Activated naive CD8-positive, alpha-beta T cell treated with anti-CD3 and anti-CD28 coated beads, Interleukin-2, amount 50 U/mL, for 24 hours (primary cell): ENCODE results near the gene ITPR2.
"Not testable (repeated sequence)": the region's sequence is repeated elsewhere in the genome, so short reads cannot be mapped to it uniquely, and the experiment has no call there.

Source experiments
- ATAC-seq: fragments of 150-1000 bp; cut with Tn5 transposase; one replicate; pipeline ENCODE4 v1.10.0; 2021
- DNase-seq: peaks from one replicate; pipeline ENCODE4 v3.0.0; 2021
- H3K27ac Mint-ChIP-seq: one replicate; pipeline ENCODE4 v1.8.0; 2021; ENCODE audit warnings: mild to moderate bottlenecking, mixed read lengths
- H3K27me3 Mint-ChIP-seq: one replicate; pipeline ENCODE4 v1.8.0; 2021; ENCODE audit warnings: mixed read lengths
- H3K36me3 Mint-ChIP-seq: one replicate; pipeline ENCODE4 v1.8.0; 2021; ENCODE audit warnings: low read depth, mixed read lengths
- H3K4me1 Mint-ChIP-seq: one replicate; pipeline ENCODE4 v1.8.0; 2021; ENCODE audit warnings: mixed read lengths
- H3K4me3 Mint-ChIP-seq: one replicate; pipeline ENCODE4 v1.8.0; 2021; ENCODE audit warnings: mild to moderate bottlenecking, moderate library complexity, mixed read lengths
- H3K9me3 Mint-ChIP-seq: one replicate; pipeline ENCODE4 v1.8.0; 2021; ENCODE audit warnings: mixed read lengths

The ITPR2 gene

DNA sequence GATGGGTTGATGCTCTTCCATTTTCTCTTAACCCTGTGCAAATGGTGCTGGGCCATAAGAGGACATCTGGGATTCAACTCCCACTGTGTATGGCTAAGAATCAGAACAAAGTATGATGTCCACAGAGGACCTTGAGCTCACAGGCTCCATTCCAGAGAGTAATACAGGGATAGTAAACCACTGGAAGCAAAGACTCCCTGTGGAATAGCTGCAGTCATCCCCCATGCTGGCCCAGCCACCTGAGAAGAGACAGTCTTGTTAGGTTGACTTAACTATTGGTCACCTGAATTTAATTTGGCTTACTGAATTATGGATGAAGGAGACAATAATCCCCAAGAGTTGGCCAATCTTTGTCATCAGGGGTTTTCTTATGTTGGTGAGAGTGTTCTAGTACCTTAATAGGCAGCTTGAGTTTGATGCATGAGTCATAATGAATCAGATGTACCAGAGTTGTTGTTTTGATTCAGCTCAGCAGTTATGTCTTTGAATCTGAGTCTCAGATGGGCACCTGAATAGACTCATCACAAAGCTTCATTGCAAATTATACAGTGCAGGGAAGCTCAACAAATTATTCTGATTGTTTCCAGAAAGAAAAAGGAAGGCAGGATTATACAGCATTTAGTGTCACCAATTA, 514.9 kb downstream of the ITPR2 start:
- Mint-ChIP-seq H3K4me3 (no peak overlapping the region), H3K27me3 (peaks cover 12% of the 10 kb centered on the region), H3K36me3 (peaks cover 3% of the 10 kb centered on the region), H3K9me3 (peaks cover 26% of the 10 kb centered on the region), H3K27ac (peak overlapping the region; percentile 27), H3K4me1 (peaks cover 12% of the 10 kb centered on the region)
- DNase-seq (no peak), ATAC-seq (peak; percentile 92)

- H3K4me3 Mint-ChIP-seq, H3K36me3 Mint-ChIP-seq, ATAC-seq, H3K27me3 Mint-ChIP-seq, DNase-seq, H3K27ac Mint-ChIP-seq: not testable (repeated sequence)
- peaks cover 12% of the 10 kb centered on the region for H3K4me1 Mint-ChIP-seq
- H3K9me3 Mint-ChIP-seq: peaks cover 31% of the 10 kb centered on the region
These were observed 518.9 kb downstream of the ITPR2 start for GRCh38 chr12:26314103-26314502.

DNA sequence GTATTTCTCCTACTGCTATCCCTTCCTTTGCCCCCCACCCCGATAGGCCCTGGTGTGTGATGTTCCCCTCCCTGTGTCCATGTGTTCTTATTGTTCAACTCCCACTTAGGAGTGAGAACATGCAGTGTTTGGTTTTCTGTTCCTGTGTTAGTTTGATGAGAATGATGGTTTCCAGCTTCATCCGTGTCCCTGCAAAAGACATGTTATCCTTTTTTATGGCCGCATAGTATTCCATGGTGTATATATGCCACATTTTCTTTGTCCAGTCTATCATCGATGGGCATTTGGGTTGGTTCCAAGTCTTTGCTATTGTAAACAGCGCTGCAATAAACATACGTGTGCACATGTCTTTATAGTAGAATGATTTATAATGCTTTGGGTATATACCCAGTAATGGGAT, 522.5 kb downstream of the ITPR2 start:
- not testable (repeated sequence) for DNase-seq, ATAC-seq, H3K36me3 Mint-ChIP-seq, H3K4me3 Mint-ChIP-seq, H3K27ac Mint-ChIP-seq, H3K4me1 Mint-ChIP-seq
- Mint-ChIP-seq H3K27me3 (peaks cover 18% of the 10 kb centered on the region), H3K9me3 (peaks cover 31% of the 10 kb centered on the region)

- Mint-ChIP-seq H3K27me3 (peaks cover 18% of the 10 kb centered on the region), H3K4me1 (no peaks in the 10 kb centered on the region), H3K9me3 (peaks cover 26% of the 10 kb centered on the region), H3K4me3 (no peak overlapping the region), H3K36me3 (peaks cover 3% of the 10 kb centered on the region), H3K27ac (no peak overlapping the region)
- DNase-seq (no peak), ATAC-seq (no peak)
These were observed 523.4 kb downstream of the ITPR2 start for GRCh38 chr12:26309634-26310033.

DNA sequence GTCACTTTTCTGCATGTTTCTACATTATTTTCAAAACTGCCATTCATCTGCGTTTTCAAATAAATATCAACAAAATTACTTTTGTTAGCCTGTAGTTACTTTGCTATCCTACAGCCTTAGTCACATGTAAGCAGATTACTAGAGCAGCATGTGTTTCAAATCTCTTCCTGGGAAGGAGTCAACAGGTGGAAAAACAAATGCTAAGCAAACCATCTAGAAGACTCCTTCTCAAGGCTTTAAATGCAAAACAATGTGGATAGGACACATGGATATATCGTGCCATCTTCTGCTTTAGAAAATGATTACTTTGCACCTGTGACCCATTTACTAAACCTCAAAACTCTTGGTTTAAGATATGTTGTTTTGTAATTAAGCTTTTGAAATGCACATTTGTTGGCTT, 528.7 kb downstream of the ITPR2 start:
- H3K27ac Mint-ChIP-seq: no peak overlapping the region
- DNase-seq (no peak), ATAC-seq (no peak)
- no peaks in the 10 kb centered on the region for H3K36me3 Mint-ChIP-seq
- H3K27me3 Mint-ChIP-seq: peaks cover 27% of the 10 kb centered on the region
- H3K9me3 Mint-ChIP-seq: peaks cover 4% of the 10 kb centered on the region
- peaks cover 6% of the 10 kb centered on the region for H3K4me1 Mint-ChIP-seq
- no peak overlapping the region for H3K4me3 Mint-ChIP-seq

GRCh38 chr12:26303418-26303817, 529.6 kb downstream of the ITPR2 start:
- no peak for ATAC-seq
- no peak for DNase-seq
- peaks cover 4% of the 10 kb centered on the region for H3K9me3 Mint-ChIP-seq
- H3K27me3 Mint-ChIP-seq: peaks cover 25% of the 10 kb centered on the region
- H3K27ac Mint-ChIP-seq: no peak overlapping the region
- no peaks in the 10 kb centered on the region for H3K36me3 Mint-ChIP-seq
- no peak overlapping the region for H3K4me3 Mint-ChIP-seq
- peaks cover 15% of the 10 kb centered on the region for H3K4me1 Mint-ChIP-seq

- H3K4me1 Mint-ChIP-seq: peaks cover 21% of the 10 kb centered on the region
- H3K9me3 Mint-ChIP-seq: peaks cover 3% of the 10 kb centered on the region
- no peak overlapping the region for H3K27ac Mint-ChIP-seq
- no peak for DNase-seq
- peaks cover 25% of the 10 kb centered on the region for H3K27me3 Mint-ChIP-seq
- no peak overlapping the region for H3K4me3 Mint-ChIP-seq
- H3K36me3 Mint-ChIP-seq: no peaks in the 10 kb centered on the region
- no peak for ATAC-seq
These were observed 530.2 kb downstream of the ITPR2 start for GRCh38 chr12:26302776-26303175.

- ATAC-seq (no peak), DNase-seq (no peak)
- Mint-ChIP-seq H3K36me3 (no peaks in the 10 kb centered on the region), H3K4me3 (no peak overlapping the region), H3K27ac (no peak overlapping the region), H3K4me1 (peaks cover 29% of the 10 kb centered on the region), H3K9me3 (peaks cover 4% of the 10 kb centered on the region), H3K27me3 (peaks cover 16% of the 10 kb centered on the region)
These were observed 533.2 kb downstream of the ITPR2 start for GRCh38 chr12:26299751-26300150.

DNA sequence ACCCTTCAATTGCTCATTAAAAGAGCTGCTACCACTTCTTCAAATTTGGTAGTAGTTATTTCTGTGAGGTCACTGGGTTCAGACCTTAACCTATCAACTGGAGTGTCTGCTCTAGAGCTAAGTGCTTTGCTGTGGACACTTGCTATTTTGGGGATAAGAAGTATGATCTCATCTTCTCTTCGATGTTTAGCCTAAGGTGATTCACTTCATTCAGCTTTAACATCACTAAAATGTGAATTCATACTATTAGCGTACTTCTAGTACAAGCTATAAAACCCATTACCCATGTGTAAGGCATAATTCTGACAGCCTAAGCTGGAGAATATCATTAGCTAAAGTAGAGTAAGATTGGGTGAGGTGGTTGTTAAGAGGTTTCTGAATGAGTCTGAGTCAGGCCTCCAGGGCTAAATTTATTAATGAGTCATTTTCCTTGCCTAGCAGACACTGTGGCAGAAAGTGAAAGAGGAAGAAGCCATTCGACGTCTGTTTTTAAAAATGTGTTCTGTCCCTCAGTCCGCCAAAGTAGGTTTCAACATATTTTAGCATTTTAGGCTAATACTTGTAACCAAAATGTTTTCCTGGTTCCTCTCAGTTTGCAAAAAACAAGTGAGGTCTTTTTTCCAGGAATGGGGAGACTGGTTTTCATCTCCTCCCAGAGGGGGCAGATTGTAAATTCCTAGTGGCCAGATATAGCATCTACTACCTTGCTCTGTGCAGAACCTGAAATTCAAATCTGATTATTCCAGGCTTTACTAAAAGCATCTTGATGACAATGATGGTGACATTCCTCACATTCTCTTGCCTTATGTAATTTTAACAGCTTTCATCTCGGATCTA, 534.0 kb downstream of the ITPR2 start:
- H3K27ac Mint-ChIP-seq: peak overlapping the region; percentile 52
- H3K36me3 Mint-ChIP-seq: no peaks in the 10 kb centered on the region
- peaks cover 29% of the 10 kb centered on the region for H3K4me1 Mint-ChIP-seq
- peaks cover 14% of the 10 kb centered on the region for H3K27me3 Mint-ChIP-seq
- ATAC-seq: peak; percentile 98
- H3K4me3 Mint-ChIP-seq: no peak overlapping the region
- DNase-seq: no peak
- peaks cover 4% of the 10 kb centered on the region for H3K9me3 Mint-ChIP-seq

GRCh38 chr12:26297396-26298070, 535.5 kb downstream of the ITPR2 start:
- H3K4me1 Mint-ChIP-seq: peaks cover 29% of the 10 kb centered on the region
- DNase-seq (peak; percentile 20), ATAC-seq (peak; percentile 56)
- peak overlapping the region; percentile 16 for H3K27ac Mint-ChIP-seq
- peaks cover 9% of the 10 kb centered on the region for H3K27me3 Mint-ChIP-seq
- peaks cover 4% of the 10 kb centered on the region for H3K9me3 Mint-ChIP-seq
- H3K36me3 Mint-ChIP-seq: no peaks in the 10 kb centered on the region
- no peak overlapping the region for H3K4me3 Mint-ChIP-seq

GRCh38 chr12:26295001-26295400, 538.0 kb downstream of the ITPR2 start:
- no peak for ATAC-seq
- Mint-ChIP-seq H3K4me1 (peaks cover 37% of the 10 kb centered on the region), H3K9me3 (peaks cover 4% of the 10 kb centered on the region), H3K36me3 (no peaks in the 10 kb centered on the region), H3K27me3 (peaks cover 3% of the 10 kb centered on the region), H3K27ac (no peak overlapping the region), H3K4me3 (no peak overlapping the region)
- DNase-seq: no peak

DNA sequence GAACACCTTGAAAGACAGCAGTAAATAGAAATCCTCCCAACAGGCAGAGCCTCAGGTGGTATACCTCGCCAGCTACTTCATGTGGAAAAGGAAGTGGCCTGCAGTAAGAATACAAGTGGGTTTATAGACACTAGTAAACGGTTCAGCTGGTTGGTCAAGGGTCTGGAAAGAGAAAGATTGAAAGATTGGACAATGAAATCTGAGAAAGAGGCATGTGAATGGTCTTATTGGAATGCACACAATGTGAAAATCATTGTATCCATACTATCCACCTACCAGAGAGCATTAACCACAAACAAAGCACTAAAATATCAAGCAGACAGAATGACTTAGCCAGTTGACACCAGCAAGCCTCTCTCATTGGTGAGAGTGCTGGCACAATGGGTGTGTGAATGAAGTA, 539.4 kb downstream of the ITPR2 start:
- Mint-ChIP-seq H3K27ac (no peak overlapping the region), H3K36me3 (no peaks in the 10 kb centered on the region), H3K4me3 (no peak overlapping the region), H3K9me3 (peaks cover 4% of the 10 kb centered on the region), H3K27me3 (peaks cover 3% of the 10 kb centered on the region), H3K4me1 (peaks cover 24% of the 10 kb centered on the region)
- DNase-seq (no peak), ATAC-seq (no peak)

- ATAC-seq (no peak), DNase-seq (no peak)
- Mint-ChIP-seq H3K4me1 (peaks cover 14% of the 10 kb centered on the region), H3K36me3 (no peaks in the 10 kb centered on the region), H3K4me3 (no peak overlapping the region), H3K27ac (no peak overlapping the region), H3K9me3 (peaks cover 4% of the 10 kb centered on the region), H3K27me3 (peaks cover 3% of the 10 kb centered on the region)
These were observed 540.4 kb downstream of the ITPR2 start for GRCh38 chr12:26292596-26292995.

DNA sequence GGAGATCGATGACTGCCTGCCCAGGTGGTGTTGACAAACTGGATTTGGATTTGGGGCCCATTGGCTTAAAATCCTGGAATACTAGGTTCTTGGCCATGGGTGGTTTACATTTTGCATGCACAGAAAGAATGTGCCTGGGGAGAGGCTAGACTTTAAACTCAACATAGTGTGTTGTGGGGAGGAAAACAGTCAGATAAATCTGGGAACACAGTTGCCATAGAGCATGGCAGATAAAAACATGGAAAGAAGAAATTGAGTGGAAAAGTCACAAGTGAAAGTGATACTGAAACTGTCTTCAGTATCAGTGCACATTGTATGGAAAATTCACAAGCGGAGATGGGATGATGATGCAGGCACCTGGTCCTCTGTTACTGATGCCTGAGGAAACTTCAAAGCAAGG, 542.4 kb downstream of the ITPR2 start:
- Mint-ChIP-seq H3K36me3 (no peaks in the 10 kb centered on the region), H3K27ac (no peak overlapping the region), H3K9me3 (no peaks in the 10 kb centered on the region), H3K4me1 (peaks cover 8% of the 10 kb centered on the region), H3K27me3 (no peaks in the 10 kb centered on the region), H3K4me3 (no peak overlapping the region)
- ATAC-seq (no peak), DNase-seq (no peak)
